Left kidney (tissue), 2 donors: ENCODE results near the gene EML6. TPM values are rescaled to one million over a fixed set of nuclear protein-coding genes. Genes with fewer than 3 reads are reported as not detected.

Experiments
- DNase-seq: peaks from one replicate; pipeline ENCODE4 v3.0.0-alpha.2; 2013
- polyA plus RNA-seq: library from polyadenylated mRNA; unstranded; fragments of 120-200 nt; gene quantifications from one replicate; pipeline ENCODE4 v1.2.1, GENCODE V29; 2013; ENCODE audit not compliant: insufficient read length

EML6 gene
- polyA plus RNA-seq, 1 donor = 20.4 TPM

GRCh38 chr2:54704688-54705605 lies 18.5 kb upstream of the EML6 start:
- DNase-seq = peak; percentile 71

DNA sequence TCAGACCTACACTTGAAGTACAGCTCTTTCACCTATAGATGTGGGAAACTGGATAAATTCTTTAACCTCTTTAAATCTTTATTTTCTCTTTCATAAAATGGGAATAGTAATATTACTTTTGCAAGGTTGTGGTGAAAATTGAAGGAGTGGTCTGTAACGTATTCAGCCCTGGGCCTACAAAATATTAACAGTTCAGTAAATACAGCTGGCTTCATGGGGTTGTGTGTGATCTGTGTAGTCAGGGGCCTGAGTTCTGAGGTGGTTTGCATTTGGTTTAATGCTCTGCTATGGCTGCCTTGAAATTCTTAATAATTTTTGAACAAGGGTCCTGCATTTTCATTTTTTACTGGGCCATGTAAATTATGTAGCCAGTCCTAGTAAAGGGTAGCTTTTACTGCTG lies 16.8 kb upstream of the EML6 start:
- DNase-seq = no peak

GRCh38 chr2:54708584-54709335 lies 14.7 kb upstream of the EML6 start:
- peak; percentile 44 for DNase-seq

DNA sequence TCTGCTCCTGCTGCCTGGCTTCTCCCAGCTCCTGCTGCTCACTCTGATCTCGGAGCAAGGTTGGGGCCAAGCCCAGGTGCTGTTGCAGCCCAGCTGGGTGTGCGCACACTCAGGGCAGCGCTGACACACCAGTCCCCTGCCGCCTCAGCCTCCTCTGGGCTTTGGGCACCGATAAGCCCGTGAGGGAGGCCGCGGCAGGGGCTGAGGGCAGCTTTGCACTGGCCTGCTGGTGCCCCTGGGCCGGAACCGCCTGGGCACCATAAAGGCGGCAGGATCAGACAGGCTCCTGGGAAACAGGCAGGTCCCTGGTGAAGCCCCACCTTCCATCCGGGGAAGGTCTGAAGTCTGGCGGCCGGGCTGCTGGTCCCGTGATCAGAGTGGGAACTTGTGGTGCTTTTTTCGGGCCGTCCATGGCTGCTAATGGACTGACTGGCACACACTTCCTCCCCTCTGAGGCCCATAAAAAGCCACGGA lies 14.1 kb upstream of the EML6 start:
- peak; percentile 27 for DNase-seq

DNA sequence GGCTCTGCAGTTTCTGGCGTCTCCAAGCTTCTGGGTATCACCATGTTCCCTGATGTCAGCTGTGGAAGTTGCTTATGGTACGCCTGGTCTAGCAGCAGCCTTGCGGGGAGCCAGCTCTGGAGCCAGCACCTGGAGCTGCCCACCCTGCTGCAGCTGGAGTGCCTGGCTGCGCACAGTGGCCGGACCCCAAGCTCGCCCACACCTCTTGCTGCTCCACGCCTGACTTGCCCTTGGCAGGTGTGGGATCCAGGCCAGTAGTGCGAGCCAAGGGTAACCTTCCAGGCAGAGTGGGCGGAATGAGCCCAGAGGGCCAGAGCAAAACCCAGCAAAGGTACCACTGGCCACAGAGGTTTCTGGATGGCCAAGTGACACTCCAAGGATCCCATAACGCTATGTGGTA lies 13.2 kb upstream of the EML6 start:
- no peak for DNase-seq

GRCh38 chr2:54712516-54712915 lies 10.9 kb upstream of the EML6 start:
- no peak for DNase-seq

DNA sequence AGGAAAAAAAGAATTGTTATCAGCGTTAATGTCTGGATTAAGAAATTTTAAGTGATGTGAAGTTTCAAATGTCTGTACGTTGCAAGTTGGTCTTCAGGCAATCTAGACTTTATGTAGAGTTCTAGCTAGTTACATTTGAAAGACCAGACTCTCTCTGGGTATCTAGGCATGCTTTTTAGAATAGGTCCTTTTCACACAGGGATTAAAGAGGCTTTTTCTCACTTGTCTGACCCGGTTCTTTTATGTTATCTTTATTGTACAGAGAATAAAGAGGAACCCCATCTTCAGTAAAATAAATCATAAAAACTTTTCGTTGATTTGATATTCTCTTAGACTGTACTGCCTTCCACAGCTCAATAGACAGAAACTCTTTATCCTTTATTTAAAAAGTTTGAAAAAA lies 8.5 kb upstream of the EML6 start:
- no peak for DNase-seq

DNA sequence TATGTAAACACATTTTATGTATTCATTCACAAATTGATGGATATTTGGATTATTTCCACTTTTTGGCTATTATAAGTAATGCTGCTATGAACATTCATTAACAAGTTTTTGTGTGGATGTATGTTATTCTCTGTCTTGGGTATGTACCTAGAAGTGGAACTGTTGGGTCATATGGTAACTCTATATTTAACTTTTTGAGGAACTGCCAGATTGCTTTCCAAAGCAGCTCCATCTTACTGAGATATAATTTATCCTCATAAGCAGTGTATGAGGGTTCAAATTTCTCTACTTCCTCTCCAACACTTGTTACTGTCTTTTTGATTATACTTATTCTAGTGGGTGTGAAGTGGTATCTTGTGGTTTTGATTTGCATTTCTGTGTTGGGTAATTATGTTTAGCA lies 7.1 kb upstream of the EML6 start:
- DNase-seq = no peak

- DNase-seq = no peak
These were observed 2.9 kb upstream of the EML6 start for GRCh38 chr2:54720563-54720962.

DNA sequence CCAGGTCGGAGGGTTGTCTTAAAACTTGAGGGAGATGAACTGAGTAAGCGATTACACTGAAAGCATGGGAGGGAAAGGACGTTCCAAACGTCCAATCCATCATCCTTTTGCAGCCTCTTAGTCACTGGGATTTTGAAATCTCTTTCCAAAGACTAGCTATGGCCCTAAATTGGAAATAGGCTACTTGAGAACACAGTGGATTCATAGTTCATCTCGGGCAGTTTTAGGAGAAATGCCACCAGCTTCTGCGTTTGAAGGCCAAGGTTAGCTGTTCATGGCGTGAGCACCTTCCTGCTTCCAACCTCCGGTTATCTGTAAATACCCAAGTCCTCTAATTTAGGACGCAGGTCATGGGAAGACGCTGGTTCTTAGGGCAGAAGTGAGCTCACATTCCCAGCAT lies 821 bp upstream of the EML6 start:
- DNase-seq = no peak

- DNase-seq = no peak
These were observed 616 bp downstream of the EML6 start for GRCh38 chr2:54723996-54724559.

GRCh38 chr2:54724560-54725342 lies 1.3 kb downstream of the EML6 start:
- DNase-seq = no peak

GRCh38 chr2:54725343-54726099 lies 2.1 kb downstream of the EML6 start:
- no peak for DNase-seq

DNA sequence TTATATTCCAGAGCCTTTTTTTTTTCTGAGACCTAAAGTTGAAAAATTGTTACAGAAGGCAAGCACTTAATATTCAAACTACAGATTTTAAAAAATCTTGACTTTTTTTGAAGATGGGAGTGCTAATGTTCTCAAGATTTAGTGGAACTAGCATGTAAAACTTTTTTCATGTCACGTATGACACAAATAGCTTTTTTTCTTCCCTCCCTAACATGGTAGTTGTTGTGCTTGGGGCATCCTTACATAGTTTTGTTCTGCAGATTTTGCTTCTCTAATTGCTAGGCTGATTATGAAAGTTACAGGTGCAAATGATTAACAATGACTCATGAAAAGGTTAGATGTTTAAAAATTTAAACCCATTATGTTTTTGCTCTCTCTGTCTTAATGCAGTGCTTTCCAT lies 3.0 kb downstream of the EML6 start:
- no peak for DNase-seq

GRCh38 chr2:54726940-54727339 lies 3.5 kb downstream of the EML6 start:
- DNase-seq = no peak

DNA sequence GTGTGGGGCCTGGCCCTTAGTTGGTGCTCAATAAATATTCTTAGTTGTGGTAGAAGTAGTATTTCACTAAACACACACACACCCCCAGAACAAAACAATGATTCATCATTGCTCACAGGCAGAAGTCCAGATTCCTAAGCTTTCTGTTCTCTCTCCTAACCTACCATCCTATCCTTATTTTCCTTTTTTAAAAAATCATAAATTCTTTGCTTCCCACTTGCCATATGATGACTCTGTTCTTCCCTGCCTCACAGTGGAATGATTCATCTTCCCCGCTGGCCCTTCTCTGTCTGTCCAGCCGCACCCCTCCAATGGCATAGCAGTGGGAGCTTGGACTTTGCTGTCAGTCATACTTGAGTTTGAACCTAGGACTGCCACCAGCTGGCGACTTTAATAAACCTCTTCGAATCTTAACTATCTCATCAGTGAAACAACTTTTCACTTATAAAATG lies 5.2 kb downstream of the EML6 start:
- no peak for DNase-seq

DNA sequence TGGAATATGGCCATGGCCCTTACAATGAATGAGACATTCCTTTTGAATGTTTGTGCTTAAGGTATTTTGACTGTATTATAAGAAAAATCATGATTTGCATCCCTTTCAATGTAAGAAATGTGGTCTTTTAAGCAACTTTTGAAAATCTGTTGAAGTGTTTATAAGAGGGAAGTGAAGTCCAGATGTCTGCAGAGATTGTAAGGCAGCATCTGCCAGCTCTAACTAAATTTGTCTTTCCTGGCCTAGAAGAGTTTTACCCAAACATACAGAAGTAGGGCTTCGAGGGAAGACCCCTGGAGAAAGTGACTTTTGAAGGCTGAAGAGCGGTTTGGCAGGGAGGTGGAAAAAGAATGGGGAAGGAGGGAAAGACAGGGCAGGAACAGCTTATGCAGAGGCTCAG lies 12.2 kb downstream of the EML6 start:
- no peak for DNase-seq

- no peak for DNase-seq
These were observed 14.8 kb downstream of the EML6 start for GRCh38 chr2:54738281-54738680.

DNA sequence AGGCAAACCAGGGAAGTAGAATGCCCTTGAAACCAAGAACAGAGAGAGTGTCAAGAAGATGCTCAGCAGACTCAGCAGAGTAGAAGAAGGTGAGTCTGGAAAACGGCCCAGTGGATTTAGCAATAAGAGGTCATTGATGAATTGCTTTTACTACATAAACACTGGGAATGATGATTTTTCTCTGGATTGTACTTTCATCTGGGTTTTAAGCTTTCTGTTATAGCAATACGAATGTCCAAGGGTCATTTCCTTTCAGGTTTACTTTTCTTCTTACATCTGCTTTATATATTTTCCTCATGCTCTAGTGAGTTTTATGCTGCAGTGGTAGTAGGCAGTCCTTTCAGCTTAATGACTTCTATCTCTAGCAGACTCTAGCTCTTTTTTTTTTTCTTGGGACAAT lies 16.9 kb downstream of the EML6 start:
- DNase-seq = no peak

GRCh38 chr2:54741250-54741649 lies 17.8 kb downstream of the EML6 start:
- DNase-seq = no peak

GRCh38 chr2:54750040-54750439 lies 26.6 kb downstream of the EML6 start:
- no peak for DNase-seq
